Medulla oblongata (tissue), 1 donor: ENCODE data around the gene TULP4.
"Not testable (repeated sequence)": the region's sequence is repeated elsewhere in the genome, so short reads cannot be mapped to it uniquely, and the experiment has no call there.

Source experiments
- DNase-seq: peaks from one replicate; pipeline ENCODE4 v3.0.0-alpha.2; 2015; ENCODE audit errors: extremely low spot score

TULP4 gene

DNA sequence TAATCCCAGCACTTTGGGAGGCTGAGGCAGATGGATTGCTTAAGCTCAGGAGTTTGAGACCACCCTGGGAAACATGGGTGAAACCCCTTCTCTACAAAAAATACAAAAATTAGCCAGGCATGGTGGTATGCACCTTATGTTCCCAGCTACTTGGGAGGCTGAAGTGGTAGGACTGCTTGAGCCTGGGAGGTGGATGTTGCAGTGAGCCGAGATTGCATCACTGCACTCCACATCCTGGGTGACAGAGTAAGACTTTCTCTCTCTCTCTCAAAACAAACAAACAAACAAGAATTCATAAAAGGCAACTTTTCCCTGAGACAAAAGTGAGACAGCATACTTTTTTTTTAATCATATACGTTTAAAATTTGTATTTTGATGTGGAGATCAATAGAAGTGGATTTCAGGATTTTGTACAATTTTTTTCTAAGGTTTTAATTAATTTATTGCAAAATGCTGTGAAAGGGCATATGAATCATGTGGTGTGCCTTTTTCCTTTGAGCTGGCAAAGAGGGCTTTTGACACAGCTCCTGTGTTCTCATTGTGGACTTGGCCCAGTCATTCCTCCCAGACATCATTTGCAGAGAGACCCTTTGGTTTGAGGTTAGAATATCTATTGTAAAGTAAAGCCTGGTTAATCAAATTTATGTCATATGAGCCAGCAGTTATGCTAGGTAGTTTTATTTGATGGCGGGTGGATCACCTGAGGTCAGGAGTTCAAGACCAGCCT is 77.1 kb downstream of the TULP4 start:
- DNase-seq: no peak

GRCh38 chr6:158391276-158391675 is 79.0 kb downstream of the TULP4 start:
- DNase-seq: no peak

- not testable (repeated sequence) for DNase-seq
Measured at GRCh38 chr6:158391977-158392376, 79.7 kb downstream of the TULP4 start.

GRCh38 chr6:158396136-158396535 is 83.9 kb downstream of the TULP4 start:
- DNase-seq: no peak

DNA sequence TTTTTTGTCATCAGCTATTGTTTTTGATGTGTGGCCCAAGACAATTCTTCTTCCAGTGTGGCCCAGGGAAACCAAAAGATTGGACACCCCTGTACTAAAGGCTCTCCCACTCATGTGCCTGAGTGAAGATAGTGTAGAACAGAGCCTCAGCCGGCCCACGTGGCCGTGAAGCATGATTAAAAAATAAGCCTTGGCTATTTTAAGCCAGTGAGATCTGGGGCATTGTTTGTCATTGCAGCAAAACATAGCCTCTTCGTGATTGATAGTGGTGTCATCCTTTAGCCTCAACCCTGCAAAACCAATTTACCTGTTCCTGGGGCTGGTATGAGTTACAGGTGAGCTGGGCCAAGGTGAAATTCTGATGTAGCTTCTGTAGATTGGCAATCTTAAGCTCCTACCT is 85.3 kb downstream of the TULP4 start:
- no peak for DNase-seq

- no peak for DNase-seq
Measured at GRCh38 chr6:158398252-158399024, 86.2 kb downstream of the TULP4 start.

GRCh38 chr6:158399040-158399700 is 86.9 kb downstream of the TULP4 start:
- DNase-seq: no peak

DNA sequence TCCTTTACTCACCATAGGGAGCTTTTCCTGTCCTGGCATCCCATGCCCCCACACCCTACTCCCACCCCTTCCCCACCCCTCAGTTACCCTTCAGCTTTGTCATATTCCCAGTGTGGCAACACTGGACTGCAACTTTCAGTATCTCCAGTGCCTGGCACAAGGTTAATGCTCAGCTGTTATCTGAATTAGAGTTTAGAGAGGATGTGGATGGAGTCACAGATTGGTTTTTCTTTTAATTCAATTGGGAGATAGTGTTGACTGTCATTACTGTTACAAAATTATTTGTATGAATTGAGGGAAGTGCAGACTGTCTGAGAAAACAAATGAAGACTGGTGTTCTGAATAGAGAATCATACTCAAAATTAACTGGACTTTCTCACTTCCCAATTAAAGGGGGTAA is 89.9 kb downstream of the TULP4 start:
- DNase-seq: no peak

DNA sequence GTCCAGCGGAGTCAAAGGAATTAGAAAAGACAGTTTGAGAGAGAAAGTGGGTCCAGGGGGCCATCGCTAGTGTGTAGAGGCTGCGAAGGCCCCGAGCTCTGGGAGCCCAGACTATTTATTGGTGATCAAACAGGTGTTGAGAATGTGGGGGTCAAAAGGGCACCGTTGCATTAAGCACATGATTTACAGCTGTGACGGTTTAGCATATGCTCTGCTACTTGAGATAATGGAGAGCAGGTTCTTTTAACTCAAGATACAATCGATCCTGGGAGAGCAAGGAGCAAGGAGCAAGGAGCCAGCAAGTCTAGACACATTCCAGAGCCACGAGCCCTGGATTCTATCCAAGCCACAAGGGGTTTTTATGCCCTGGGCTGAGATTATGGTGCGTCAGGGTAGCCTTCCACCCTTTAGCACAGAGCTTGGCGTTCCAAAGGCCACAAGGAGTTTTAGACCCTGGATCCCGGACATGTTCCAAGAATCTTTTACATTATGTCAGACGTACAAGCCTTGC is 93.1 kb downstream of the TULP4 start:
- DNase-seq: not testable (repeated sequence)

DNA sequence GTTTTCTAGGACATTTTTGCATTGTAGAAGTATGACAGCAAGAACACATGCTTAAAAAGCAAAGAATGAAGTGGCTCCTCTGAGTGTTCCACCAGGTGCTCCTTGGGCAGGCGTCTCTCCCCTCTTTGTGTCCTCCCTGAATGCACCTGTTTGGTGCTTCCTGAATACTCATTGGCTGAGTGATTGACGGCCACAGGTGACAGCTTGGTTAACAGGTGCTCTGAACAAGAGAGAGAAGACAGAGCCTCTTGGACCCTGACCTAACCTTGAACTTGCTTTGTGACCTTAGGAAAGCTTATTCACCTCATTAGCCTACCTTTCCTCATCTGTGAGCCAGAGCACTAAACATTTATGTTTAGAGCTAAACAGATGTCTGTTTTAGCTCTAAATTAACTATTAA is 93.7 kb downstream of the TULP4 start:
- DNase-seq: no peak

DNA sequence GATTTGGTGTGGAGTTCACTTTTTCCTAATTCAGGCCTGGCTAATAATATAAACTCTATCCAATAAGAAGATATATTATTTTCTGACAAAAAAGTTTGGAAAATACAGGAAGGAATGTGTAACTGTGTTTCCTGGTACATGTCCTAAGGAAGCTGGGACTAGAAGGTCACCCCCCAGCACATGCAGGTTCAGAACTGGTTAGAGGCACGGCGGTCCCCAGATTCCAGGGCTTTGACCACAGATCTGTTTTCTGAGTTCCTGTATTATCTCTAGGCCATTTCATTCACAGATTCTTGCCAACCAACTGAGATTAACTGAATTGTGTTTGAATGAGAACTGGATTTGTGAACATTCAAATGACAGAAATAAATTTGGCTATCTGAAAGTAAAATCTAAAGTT is 94.5 kb downstream of the TULP4 start:
- no peak for DNase-seq

GRCh38 chr6:158408013-158408412 is 95.7 kb downstream of the TULP4 start:
- DNase-seq: no peak

DNA sequence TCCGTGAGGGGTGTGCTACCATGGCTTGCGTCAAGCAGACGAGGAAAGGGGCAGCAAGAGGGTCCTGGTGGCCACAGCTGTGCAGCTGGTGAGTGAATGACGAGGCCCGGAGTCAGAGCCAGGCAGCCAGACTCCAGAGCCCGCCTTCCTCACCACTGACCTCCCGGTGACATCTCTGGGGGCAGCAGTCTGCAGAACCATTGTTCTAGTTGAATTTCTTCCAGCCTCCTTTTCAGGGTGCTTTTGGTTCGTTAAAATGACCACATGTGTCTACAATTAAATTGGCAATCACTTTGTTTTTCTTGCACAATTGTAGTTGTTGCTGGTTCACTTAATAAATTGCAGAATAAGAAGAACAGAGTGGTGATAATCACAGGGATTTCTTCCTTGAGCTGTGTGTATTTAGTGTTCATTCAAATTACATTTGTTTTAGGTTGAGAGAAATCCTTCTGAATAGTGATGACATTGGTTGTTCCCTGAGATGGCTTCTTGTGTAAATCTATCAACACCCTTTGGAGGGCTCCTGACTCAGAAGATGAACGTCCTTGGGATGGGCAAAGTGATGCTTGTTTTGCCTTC is 96.4 kb downstream of the TULP4 start:
- peak; percentile 82 for DNase-seq

DNA sequence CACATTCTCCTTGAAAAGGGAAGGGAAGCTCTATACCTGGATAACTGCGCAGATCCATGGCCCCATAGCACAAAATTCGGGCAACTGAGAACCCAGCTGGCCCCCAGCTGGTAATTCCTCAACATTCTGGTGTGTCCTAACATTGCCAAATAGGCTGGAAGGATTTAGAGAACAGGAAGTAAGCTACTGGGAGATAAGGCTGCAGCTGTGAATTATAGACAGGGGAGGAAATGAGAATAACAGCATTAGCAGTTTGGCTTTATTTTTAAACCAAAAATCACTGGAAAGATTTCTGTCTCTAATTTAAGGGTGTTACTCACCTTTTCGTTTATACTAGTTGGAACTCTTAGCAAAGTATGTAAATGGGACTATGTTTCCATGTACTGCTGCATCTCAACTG is 97.2 kb downstream of the TULP4 start:
- no peak for DNase-seq

GRCh38 chr6:158410784-158411183 is 98.5 kb downstream of the TULP4 start:
- DNase-seq: no peak

DNA sequence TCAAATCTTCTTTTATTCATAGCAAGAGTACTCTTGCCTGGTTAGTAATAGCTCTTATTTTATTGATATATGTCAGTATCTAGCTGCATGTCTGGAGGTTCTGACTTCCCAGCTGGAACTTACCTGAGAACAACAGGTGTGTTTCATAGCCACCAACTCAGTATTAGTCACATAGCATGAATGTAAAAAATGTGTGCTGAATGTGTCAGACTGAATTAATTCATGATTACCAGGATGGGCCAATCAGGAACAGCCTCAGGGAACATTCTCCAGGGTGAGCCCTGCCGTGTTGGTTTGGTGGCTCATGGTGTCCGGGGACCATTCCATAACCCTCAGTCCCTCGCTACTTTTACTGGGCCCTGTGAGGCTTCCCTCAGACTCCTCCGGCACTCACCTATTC is 99.7 kb downstream of the TULP4 start:
- DNase-seq: no peak

DNA sequence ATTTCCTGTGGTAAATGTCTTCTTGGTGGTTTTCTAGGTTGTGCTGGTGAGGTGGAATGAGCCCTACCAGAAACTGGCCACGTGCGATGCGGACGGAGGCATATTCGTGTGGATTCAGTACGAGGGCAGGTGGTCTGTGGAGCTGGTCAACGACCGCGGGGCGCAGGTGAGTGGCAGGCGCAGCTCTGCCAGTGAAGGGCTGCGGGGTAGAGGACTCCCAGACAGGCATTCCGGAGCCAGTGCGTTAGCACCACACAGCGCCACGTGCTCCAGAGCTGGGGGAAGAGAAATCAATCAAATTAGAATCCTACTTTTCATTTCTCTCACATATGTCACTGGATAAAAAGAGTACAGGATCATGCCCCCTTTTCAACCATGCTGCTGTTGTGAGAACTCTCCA is 100.8 kb downstream of the TULP4 start:
- no peak for DNase-seq

DNA sequence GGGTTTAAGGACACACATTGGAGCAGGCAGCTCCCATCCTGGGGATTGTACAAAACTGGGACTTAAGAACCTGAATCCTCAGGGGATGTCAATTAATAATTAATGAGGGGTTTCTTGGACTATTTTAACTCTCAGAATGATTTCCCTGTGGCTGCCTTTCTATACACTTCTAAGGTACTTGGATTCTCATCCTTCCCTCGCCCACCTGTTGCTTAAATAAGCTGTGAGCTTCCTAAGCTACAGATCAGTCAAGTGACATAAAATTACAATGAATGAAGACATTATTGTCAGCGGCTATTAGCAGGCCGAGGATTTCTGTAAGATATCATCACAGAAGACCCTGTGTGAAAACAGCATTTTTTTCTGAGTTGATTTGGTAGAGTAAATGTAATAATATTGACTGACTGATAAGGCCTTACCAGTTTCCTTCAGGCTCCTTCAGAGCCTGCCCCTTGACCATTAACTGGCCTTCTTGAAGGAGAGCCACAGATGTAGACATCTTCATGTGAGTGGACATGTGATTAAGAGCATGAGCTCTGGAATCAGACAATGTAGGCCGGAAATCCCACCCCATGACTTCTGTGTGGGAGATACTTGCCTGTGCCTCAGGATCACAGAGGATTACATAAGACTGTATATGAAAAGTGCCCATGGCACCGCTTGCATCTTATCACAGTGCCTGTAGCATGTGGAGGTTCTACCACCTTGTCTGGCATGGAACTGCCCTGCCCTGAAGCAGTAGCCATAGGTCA is 101.7 kb downstream of the TULP4 start:
- DNase-seq: no peak

DNA sequence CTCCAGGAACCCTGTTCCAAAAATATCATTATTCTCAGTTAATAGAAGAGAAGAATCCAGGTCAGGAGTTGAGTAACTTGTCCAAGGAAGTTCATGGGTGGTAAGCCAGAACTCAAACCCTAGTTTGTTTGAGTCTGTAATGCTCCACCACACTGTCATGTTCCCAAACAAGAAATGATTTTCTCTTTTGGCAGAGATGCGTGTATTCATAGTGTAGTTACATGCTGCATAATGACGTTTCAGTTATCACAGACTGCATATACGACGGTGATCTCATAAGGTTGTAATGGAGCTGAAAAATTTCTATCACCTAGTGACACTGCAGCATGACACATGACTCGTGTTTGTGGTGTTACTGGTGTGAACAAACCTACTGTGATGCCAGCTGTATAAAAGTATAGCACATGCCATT is 102.6 kb downstream of the TULP4 start:
- DNase-seq: no peak

- DNase-seq: no peak
Measured at GRCh38 chr6:158415666-158416065, 103.4 kb downstream of the TULP4 start.
